ENCODE measurements around the gene OR4F6. TPM values are rescaled to one million over a fixed set of nuclear protein-coding genes. Genes with fewer than 3 reads are reported as not detected.

OR4F6 gene
- total RNA-seq (2022; extraction: Qiagen RNA extraction): not detected in 5 replicates

DNA sequence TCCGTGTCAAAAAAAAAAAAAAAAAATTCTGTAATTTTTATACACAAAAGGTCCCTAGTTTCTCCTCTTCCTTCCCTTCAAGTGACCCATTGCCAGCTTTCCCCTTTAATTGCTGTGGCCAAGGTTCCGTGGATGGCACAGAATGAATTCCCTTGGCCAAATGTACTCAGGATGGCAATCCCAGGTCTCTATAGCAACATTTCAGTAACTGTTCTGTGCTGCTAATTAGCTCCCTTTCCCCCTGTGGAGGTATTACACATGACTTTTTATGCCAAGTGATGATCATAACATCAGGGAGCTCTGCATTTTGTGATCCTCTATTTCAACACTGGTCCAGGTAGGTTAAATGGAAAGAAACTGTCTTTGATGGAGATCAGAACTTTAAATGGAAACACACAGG lies at the start of gene OR4F6:
OR4F6 (plus strand) TSS at position 301 of the 400 bp plus-strand sequence. CDS start 2,211 bp downstream, outside the sequence.

DNA sequence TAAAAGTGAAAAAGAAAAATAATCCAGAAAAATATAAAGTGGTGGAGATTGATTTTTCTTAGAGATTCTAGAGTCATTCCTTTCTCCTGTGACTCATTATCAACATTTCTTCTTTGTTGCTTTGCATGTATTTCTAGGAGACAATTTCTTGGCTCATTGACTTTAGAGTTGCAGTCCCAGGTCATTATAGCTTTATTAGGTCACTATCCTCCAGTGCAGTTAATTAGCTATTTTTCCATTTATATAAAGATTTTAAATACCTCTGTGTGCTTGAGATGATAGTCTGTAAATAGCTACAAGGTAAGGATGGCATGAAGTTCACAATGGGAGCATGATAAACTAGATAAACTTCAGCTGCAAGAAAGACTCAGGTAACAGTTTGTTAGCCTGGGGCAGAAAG lies 8.6 kb downstream of the OR4F6 start, which contains the start of gene OR4F15:
OR4F15 (plus strand) TSS at position 301 of the 400 bp plus-strand sequence. CDS start 5,985 bp downstream, outside the sequence.

Other genes with a start within 250 kb of the OR4F6 start
- gene TM2D3, start 151.1 kb upstream of the OR4F6 start, total RNA-seq (2022; extraction: Qiagen RNA extraction): 25.8 to 32.4 TPM (median 30.3 TPM) in 5 replicates
- gene TARS3, start 79.0 kb upstream of the OR4F6 start, total RNA-seq (2022; extraction: Qiagen RNA extraction): 7.1 to 11.1 TPM (median 8.1 TPM) in 5 replicates
- gene OR4F15, start 8.7 kb downstream of the OR4F6 start, total RNA-seq (2022; extraction: Qiagen RNA extraction): not detected in 5 replicates

Measured in A549 treated with dexamethasone at 1 μM for 4 hours (cell line).